Gastroesophageal sphincter (tissue), 3 donors: Measurements from ENCODE around the gene SAMD1.

Source experiments
- CTCF ChIP-seq, 4 experiments: fragments of 200-600 bp in 2 of 4; fragments of 450-650 bp in 2 of 4; sonication (generic) in 1 of 4; IDR thresholded peaks; one replicate each; pipeline ENCODE4 v1.5.1; 2017 to 2019; ENCODE audit warnings: antibody characterized with exemption in 4 of 4, mild to moderate bottlenecking in 2 of 4, moderate library complexity in 2 of 4
- EP300 ChIP-seq: sonication (generic); formaldehyde crosslinking; IDR thresholded peaks from one replicate; pipeline ENCODE4 v1.6.1; 2017; ENCODE audit warnings: antibody characterized with exemption, mild to moderate bottlenecking
- POLR2AphosphoS5 ChIP-seq: sonication (generic); formaldehyde crosslinking; IDR thresholded peaks from one replicate; pipeline ENCODE4 v1.6.1; 2017; ENCODE audit warnings: antibody characterized with exemption

- TF ChIP-seq CTCF (IDR thresholded peaks at IDR 0.05) (no peak), EP300 (no peak), POLR2AphosphoS5 (no peak)
Observed at GRCh38 chr19:14056741-14057356, 33.7 kb downstream of the SAMD1 start.
